PC-9 (cell line): Measurements from ENCODE around the gene RNF157.

Source experiments
- CTCF ChIP-seq: fragments of 200-600 bp; sonication (generic); conservative IDR thresholded peaks from 2 replicates; pipeline ENCODE4 v1.6.1; 2017; ENCODE audit warnings: mixed run types, antibody characterized with exemption, mild to moderate bottlenecking, moderate library complexity
- EZH2 ChIP-seq: fragments of 200-600 bp; sonication (generic); IDR thresholded peaks from 2 replicates; pipeline ENCODE4 v1.8.0; 2017; ENCODE audit warnings: antibody characterized with exemption, low read depth

- TF ChIP-seq CTCF (no peak), EZH2 (no peak)
Measured at GRCh38 chr17:76135810-76136188, 104.5 kb downstream of the RNF157 start.
